HEK293T (cell line): ENCODE measurements around the gene BRINP1.

Experiments
- ARNT ChIP-seq: fragments of 450-650 bp; IDR thresholded peaks from 2 replicates; pipeline ENCODE4 v1.6.1; 2017; ENCODE audit warnings: mild to moderate bottlenecking
- BHLHE40 ChIP-seq: fragments of 450-650 bp; IDR thresholded peaks from 2 replicates; pipeline ENCODE4 v1.6.1; 2016; ENCODE audit warnings: mild to moderate bottlenecking, moderate library complexity, borderline replicate concordance
- ELF4 ChIP-seq: fragments of 450-650 bp; IDR thresholded peaks from 2 replicates; pipeline ENCODE4 v1.6.1; 2017; ENCODE audit warnings: antibody characterized with exemption
- FOXK2 ChIP-seq: fragments of 450-650 bp; IDR thresholded peaks from 2 replicates; pipeline ENCODE4 v1.6.1; 2016; ENCODE audit warnings: mild to moderate bottlenecking
- FOXM1 ChIP-seq: fragments of 450-650 bp; IDR thresholded peaks from 2 replicates; pipeline ENCODE4 v1.6.1; 2017; ENCODE audit warnings: mild to moderate bottlenecking, borderline replicate concordance
- HDGF ChIP-seq: fragments of 450-650 bp; IDR thresholded peaks from 2 replicates; pipeline ENCODE4 v1.6.1; 2017; ENCODE audit warnings: antibody characterized with exemption, borderline replicate concordance
- LEF1 ChIP-seq: fragments of 450-650 bp; IDR thresholded peaks from 2 replicates; pipeline ENCODE4 v1.6.1; 2017; ENCODE audit warnings: mild to moderate bottlenecking, borderline replicate concordance
- SP1 ChIP-seq: fragments of 450-650 bp; IDR thresholded peaks from 2 replicates; pipeline ENCODE4 v1.6.1; 2017
- SUZ12 ChIP-seq: fragments of 450-650 bp; IDR thresholded peaks from 2 replicates; pipeline ENCODE4 v1.6.1; 2016; ENCODE audit warnings: mild to moderate bottlenecking

DNA sequence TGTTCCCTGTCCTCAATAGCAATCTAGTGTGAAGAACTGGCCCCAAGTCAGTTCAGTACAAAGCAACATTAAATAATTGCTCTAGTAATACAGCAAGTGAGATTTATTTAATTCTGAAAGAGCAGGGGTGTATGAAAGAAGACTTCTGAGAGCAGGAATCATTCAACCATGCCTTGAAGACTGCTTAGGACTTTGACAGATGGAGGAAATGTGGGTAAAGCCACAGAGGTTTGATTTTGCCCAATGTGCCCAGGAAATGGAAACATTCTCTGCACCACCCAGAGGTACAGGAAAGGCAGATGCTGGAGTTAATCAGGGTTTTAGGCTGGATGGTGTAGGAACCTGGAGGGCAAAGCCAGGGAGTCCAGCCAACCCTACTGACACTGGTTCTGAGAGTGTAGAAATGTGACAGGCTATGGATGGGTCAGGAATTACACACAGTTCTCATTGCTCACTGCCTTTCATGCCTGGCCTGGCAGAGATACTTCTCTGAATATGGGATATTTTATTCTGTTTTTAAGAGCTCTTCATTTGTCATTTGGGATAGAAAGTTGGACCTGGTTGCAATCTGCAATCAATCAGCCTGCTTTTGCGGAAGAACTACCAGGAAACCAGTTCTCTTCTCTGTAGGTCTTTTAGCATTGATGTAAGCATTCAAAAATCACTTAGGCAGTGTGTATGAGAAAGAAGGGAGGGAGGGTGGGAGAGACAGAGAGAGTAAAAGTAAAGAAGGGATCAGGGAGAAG lies 88.3 kb downstream of the BRINP1 start:
- TF ChIP-seq HDGF (no peak), SUZ12 (no peak), FOXK2 (no peak), ARNT (no peak), BHLHE40 (no peak), LEF1 (no peak), SP1 (no peak), FOXM1 (no peak), ELF4 (no peak)
